Endometrium (tissue), 2 donors: ENCODE results near the gene SLC12A9.
"Not testable (repeated sequence)": the region's sequence is repeated elsewhere in the genome, so short reads cannot be mapped to it uniquely, and the experiment has no call there.

ENCODE experiments used
- FAIRE-seq: peaks from 2 replicates; lab custom pipeline; 2012; peaks lifted over from hg19 to GRCh38; lab: Jason Lieb, UNC
- donor health status: control.
- donor health status: control.

Gene SLC12A9

DNA sequence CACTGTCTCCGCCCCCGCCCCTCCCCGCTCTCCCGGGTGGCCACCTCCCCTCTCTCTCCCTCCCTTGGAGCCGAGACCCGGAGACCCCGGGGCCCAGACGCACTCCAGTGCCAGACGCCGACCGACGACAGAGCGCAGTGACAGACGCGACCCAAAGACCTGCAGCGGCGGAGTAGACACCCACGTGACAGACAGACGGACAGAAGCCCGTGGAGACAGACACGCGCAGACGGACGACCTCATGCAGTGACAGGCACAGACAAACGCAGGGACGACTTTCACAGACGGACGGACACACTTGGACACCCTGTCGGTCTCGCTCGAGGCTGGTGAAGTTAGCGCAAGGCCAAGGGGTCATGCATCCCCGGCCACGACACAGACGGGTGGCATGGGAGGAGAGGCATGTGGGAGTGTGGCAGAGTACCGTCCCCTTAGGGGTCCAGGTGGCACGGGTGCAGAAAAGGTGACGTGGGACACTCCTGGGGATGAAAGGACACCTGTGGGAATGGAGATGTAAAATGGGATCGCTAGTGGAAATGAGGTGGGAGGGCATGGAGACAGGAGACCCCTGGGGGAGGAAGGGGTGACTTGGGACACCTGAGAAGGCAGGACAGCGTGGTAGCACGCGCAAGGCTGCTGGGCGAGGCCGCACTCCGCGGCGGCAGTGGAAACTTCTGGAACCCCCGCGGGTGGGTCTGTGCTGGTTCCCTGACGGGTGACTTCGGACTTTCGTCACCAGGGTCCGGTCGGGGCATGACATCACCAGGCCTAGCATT lies 43.6 kb downstream of the SLC12A9 start:
- no peak for FAIRE-seq

DNA sequence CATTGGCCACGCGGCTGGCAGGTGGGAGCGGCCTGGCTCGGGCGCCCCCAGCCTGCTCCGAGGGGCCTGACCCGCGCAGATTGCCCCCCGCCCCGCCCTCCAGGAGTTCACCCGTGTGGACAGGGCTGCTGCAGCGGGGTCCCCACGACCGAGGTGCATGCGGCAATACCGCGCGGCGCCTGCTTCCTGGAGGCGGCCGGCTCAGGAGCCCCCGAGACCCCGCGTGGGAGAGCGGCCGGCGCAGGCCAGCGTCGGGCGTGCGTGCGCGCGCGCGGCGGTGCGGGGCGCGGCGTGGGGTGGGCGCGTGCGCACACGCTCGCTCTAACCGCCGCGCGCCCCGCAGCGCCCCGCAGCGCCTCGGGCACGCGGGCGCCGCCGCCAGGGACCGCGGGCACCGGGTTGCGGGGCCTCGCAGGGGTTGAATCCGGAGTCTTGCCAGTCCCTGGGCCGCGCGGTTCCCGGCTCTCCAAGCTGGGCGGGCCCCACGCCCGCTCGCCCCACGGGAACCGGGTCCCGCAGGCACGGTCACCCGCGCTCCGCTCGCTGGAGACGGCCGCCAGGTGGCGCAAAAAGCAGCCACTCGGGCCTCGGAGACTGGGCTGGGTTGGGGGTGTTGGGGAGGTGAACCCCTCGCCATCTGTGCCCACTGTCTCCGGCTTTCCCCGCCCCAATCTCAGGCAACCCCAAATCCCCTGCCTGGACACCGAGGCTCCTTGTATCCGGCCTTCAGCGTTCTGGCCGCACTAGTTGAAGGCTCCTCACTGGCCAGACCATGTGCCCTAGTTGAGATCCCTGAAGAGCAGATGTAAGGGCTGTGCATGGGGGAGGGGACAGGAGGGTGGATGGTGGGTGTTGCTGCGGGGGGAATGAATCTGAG lies 44.5 kb downstream of the SLC12A9 start:
- no peak for FAIRE-seq

DNA sequence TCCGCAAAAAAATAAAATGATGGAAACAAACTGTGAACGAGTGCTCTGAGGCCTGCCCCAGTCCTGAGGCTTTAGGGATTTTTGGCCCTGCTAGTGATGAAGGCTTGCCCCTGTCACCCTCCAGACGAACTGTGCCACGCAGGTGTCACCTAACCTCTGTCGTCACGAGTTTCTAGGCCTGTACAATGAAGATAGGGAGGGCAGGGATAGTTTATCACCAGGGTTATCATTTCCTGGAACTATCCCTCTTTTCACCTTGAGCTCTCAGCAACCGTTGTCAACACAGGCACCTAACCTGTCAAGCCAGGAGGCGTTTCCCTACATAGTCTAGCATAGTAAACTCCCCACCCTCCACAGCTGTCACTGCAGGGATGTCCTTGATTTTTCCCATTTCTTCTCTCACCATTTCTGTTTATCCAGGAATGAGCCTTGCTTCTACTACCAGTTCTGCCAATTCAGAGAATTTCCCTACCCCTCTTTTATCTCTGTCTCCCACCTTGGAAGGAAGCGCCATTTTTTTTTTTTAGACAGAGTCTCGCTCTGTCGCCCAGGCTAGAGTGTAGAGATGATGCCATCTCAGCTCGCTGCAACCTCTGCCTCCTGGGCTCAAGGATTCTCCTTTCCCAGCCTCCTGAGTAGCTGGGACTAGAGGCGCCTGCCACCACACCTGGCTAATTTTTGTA lies 45.4 kb downstream of the SLC12A9 start:
- FAIRE-seq, result no peak

DNA sequence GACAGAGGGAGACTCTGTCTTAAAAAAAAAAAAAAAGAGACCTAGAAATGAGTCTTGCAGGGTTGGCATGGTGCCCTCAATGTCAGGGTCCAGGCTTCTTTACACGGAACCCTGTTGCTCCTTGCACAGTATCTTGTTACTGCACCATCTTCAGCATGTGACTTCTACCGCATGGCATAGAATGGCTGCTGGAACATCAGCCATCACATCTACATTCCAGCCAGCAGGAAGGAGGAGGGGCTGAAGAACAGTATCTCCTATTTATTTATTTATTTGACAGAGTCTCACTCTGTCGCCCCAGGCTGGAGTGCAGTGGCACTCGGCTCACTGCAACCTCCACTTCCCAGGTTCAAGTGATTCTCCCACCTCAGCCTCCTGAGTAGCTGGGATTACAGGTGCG lies 46.9 kb downstream of the SLC12A9 start:
- no peak for FAIRE-seq

DNA sequence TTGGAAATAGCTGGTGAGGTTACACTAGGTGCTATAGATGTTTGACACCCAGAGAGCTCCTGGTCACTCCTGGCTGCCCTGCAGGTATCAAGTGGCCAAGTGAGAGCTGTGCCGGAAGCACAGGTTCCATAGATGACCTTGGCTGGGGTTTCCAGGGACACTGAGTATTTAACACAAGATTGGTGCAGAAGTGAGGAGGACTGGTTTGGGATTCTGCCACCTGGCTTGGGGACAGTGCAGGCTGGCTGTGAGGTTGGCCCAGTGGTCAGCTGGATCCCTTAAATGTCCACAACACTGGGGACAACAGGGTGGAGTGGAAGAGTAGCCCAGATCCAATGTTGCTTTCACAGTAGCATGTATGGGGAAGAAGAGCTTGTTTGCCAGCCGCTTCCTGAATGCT lies 48.5 kb downstream of the SLC12A9 start:
- FAIRE-seq, result no peak

DNA sequence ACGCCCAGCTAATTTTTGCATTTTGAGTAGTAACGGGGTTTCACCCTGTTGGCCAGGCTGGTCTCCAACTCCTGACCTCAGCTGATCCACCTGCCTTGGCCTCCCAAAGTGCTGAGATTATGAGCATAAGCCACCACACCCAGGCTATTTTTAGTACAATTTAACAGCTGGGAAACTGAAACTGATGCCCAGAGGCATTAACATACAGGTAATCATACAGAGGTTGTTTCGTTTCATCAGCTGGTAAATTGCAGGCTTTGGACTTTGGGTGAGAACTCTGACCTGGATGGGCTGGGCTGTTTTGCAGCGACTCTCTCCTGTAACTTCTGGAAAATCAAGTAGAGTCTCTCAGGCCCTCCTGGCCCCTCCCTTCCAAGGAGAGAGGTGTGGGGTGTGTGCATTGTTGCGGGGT lies 49.4 kb downstream of the SLC12A9 start:
- no peak for FAIRE-seq

DNA sequence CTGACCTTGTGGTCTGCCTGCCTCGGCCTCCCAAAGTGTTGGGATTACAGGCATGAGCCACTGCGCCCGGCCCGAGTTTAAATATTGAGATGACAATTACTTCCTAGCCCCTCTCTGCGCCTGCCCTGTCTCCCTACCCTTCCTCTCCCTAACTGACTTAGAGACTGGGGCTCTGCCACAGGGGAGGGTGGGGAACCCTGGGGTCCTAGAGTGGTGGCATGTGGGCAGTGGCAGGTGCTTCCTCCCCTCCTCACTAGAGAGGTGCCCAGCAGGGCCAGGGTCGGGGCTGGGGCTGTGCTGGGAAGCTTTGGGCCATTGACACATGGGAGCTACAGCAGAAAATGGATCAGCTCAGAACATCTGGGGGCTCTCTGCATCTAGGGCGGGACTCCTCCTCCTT lies 50.1 kb downstream of the SLC12A9 start:
- no peak for FAIRE-seq

DNA sequence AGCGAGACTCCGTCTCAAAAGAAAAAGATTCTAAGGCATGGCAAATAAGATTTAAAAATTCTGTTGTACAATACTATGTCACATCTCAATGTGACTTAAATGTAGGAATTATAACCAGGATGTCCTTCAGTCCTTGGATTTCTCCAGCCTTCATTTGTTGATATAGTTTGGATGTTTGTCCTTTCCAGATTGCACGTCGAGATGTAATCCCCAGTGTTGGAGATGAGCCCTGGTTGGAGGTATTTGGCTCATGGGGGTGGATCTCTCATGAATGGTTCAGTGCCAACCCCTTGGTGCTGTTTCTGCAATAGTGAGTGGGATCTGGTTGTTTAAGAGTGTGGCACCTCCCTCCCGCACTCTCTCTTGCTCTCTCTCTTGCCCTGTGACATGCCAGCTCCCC lies 56.0 kb downstream of the SLC12A9 start:
- no peak for FAIRE-seq

DNA sequence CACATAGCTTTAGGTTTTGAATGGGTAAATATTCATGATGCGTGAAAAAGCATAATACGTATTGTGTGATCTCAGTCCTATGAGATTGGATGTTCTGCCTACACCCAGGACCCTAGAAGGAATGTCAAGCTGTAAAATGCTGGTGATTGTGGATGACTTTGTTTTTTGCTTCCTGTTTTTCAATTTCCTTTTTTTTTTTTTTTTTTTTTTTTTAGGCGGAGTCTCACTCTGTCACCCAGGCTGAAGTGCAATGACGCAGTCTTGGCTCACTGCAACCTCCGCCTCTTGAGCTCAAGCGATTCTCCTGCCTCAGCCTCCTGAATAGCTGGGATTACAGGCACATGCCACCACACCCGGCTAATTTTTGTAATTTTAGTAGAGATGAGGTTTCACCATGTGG lies 57.9 kb downstream of the SLC12A9 start:
- not testable (repeated sequence) for FAIRE-seq

DNA sequence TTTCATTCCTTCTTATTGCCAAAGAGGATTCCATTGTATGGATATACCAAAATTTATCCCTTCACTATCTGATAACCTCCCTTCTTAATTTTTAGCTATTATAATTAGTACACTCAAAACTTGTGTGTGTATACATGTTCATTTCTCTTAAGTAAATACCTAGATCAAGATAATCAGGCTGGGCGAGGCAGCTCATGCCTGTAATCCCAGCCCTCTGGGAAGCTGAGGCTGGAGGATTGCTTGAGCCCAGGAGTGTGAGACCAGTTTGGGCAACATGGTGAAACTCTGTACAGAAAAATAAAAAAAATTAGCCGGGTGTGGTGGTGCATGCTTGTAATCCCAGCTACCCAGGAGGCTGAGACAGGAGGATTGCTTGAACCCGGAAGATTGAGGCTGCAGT lies 59.0 kb downstream of the SLC12A9 start:
- no peak for FAIRE-seq

DNA sequence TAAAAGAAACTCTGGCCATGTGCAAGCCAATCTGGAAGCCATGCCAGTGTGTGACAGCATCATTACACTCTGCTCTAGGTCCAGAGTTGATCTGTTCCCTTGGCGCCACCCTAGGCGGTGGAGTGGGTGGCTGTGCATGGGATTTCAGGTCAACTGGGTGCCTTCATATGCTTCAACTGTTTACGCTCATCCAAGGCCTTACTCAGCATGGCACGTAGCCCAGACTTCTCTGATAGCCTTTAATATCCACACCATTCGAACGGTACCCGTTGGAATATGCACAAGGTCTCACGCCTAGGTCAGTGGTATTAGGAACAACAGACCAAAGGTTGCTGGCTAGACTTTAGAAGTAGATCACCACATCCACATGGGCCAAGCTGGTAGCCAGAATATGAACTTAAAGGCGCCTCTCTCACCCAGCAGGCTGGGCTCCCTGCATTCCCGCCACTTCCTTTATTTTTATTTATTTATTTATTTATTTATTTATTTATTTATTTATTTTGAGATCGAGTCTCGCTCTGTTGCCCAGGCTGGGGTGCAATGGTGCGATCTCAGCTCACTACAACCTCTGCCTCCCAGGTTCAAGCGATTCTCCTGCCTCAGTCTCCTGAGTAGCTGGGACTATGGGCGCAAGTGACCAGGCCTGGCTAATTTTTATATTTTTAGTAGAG lies 61.8 kb downstream of the SLC12A9 start:
- no peak for FAIRE-seq

DNA sequence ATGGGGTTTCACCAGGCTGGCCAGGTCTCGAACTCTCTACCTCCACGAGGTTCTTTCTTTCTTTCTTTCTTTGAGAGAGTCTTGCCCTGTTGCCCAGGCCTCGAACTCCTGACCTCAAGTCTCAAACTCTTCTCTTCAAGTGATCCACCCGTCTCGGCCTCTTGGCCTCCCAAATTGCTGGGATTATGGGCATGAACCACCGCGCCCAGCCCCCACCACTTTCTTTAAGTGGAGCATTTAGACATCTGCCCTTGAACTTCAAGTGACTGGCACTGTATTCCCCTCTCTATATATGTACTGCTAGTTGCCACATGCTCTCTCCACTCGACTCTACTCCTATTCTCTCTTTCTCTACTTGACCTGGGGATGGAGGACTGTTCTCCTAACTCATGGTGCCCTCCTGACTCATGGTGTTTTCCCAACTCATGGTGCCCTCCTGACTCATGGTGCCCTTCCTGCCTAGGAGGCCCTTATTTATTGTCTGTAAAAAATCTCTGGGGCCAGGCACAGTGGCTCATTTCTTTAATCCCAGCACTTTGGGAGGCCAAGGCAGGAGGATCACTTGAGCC lies 62.5 kb downstream of the SLC12A9 start:
- FAIRE-seq, result no peak
